ENCODE measurements around the gene ALKBH4.

ALKBH4 gene

GRCh38 chr7:102433219-102434038, 31.2 kb downstream of the ALKBH4 start, which contains the start of gene ORAI2:
TSS of gene ORAI2 (plus strand) at chr7:102433575. CDS start at chr7:102438957, 5,382 bp downstream.
- DNase-seq (ENCODE audit: low read depth, low spot score), result no peak
- H3K4me3 ChIP-seq (ENCODE audit: low read length), result peak within 1 kb of the TSS; percentile 74

- H3K4me3 ChIP-seq (ENCODE audit: low read length), result peak overlapping the region; percentile 74
- no peak for DNase-seq (ENCODE audit: low read depth, low spot score)
Observed at GRCh38 chr7:102432442-102433218, 32.0 kb downstream of the ALKBH4 start.

- peak overlapping the region; percentile 74 for H3K4me3 ChIP-seq (ENCODE audit: low read length)
- DNase-seq (ENCODE audit: low read depth, low spot score), result peak; percentile 90
Observed at GRCh38 chr7:102431617-102432298, 32.9 kb downstream of the ALKBH4 start.

- no peak for DNase-seq (ENCODE audit: low read depth, low spot score)
- no peak overlapping the region for H3K4me3 ChIP-seq (ENCODE audit: low read length)
Observed at GRCh38 chr7:102429141-102429899, 35.3 kb downstream of the ALKBH4 start.

- H3K4me3 ChIP-seq (ENCODE audit: low read length), result peak overlapping the region; percentile 47
Observed at GRCh38 chr7:102427019-102427405, 37.7 kb downstream of the ALKBH4 start.

GRCh38 chr7:102426268-102427018, 38.2 kb downstream of the ALKBH4 start:
- peak overlapping the region; percentile 47 for H3K4me3 ChIP-seq (ENCODE audit: low read length)
- peak; percentile 85 for DNase-seq (ENCODE audit: low read depth, low spot score)

More at GRCh38 chr7:102427019-102427405, 37.7 kb downstream of the ALKBH4 start:
- DNase-seq (ENCODE audit: low read depth, low spot score), result no peak

- DNase-seq (ENCODE audit: low read depth, low spot score), result peak; percentile 80
- H3K4me3 ChIP-seq (ENCODE audit: low read length), result peak overlapping the region; percentile 47
Observed at GRCh38 chr7:102425639-102426267, 38.9 kb downstream of the ALKBH4 start.

- H3K4me3 ChIP-seq (ENCODE audit: low read length), result no peak overlapping the region
- DNase-seq (ENCODE audit: low read depth, low spot score), result no peak
Observed at GRCh38 chr7:102424787-102425218, 39.9 kb downstream of the ALKBH4 start.

- H3K4me3 ChIP-seq (ENCODE audit: low read length), result no peak overlapping the region
- no peak for DNase-seq (ENCODE audit: low read depth, low spot score)
Observed at GRCh38 chr7:102424129-102424551, 40.5 kb downstream of the ALKBH4 start.

- H3K4me3 ChIP-seq (ENCODE audit: low read length), result no peak overlapping the region
- no peak for DNase-seq (ENCODE audit: low read depth, low spot score)
Observed at GRCh38 chr7:102421706-102422240, 42.9 kb downstream of the ALKBH4 start.

- H3K4me3 ChIP-seq (ENCODE audit: low read length), result no peak overlapping the region
- no peak for DNase-seq (ENCODE audit: low read depth, low spot score)
Observed at GRCh38 chr7:102418592-102418991, 46.1 kb downstream of the ALKBH4 start.

GRCh38 chr7:102417105-102417504, 47.6 kb downstream of the ALKBH4 start:
- no peak for DNase-seq (ENCODE audit: low read depth, low spot score)

GRCh38 chr7:102416406-102416805, 48.3 kb downstream of the ALKBH4 start:
- DNase-seq (ENCODE audit: low read depth, low spot score), result no peak

More at GRCh38 chr7:102417105-102417504, 47.6 kb downstream of the ALKBH4 start:
- H3K4me3 ChIP-seq (ENCODE audit: low read length), result no peak overlapping the region

GRCh38 chr7:102415685-102416225, 48.9 kb downstream of the ALKBH4 start:
- DNase-seq (ENCODE audit: low read depth, low spot score), result no peak
- no peak overlapping the region for H3K4me3 ChIP-seq (ENCODE audit: low read length)

More at GRCh38 chr7:102416406-102416805, 48.3 kb downstream of the ALKBH4 start:
- H3K4me3 ChIP-seq (ENCODE audit: low read length), result no peak overlapping the region

- DNase-seq (ENCODE audit: low read depth, low spot score), result no peak
- H3K4me3 ChIP-seq (ENCODE audit: low read length), result no peak overlapping the region
Observed at GRCh38 chr7:102413611-102414010, 51.1 kb downstream of the ALKBH4 start.

GRCh38 chr7:102413091-102413490, 51.6 kb downstream of the ALKBH4 start:
- no peak overlapping the region for H3K4me3 ChIP-seq (ENCODE audit: low read length)
- DNase-seq (ENCODE audit: low read depth, low spot score), result no peak

GRCh38 chr7:102412548-102412947, 52.1 kb downstream of the ALKBH4 start:
- H3K4me3 ChIP-seq (ENCODE audit: low read length), result no peak overlapping the region
- DNase-seq (ENCODE audit: low read depth, low spot score), result no peak
